ENCODE results near the gene C1GALT1.
"Not testable (repeated sequence)": the region's sequence is repeated elsewhere in the genome, so short reads cannot be mapped to it uniquely, and the experiment has no call there.

C1GALT1 gene

DNA sequence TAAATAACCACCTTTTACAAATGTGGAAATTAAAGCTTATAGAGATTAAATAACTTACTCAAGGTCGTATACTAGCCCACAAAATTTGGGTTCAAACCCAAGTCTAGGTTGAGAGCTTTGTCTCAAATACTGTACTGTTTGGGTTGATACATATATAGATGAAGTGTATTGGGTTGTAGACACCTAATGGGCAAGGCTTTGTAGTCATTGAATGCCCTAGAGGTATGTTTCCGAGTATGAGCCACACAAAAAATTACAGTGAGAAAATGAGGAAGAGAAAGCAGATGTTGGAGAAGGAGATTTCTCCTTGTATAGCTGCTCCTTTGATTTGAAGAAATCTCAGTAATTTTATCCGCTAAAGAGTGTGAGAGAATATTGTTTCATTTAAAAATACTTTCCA is 60.6 kb downstream of the C1GALT1 start:
- Histone ChIP-seq H3K27me3 (ENCODE audit: insufficient read depth, low read length) (no peaks in the 10 kb centered on the region), H3K9me3 (ENCODE audit: low read length) (no peaks in the 10 kb centered on the region), H3K36me3 (ENCODE audit: insufficient read depth, low read length) (peaks cover 27% of the 10 kb centered on the region), H2AFZ (ENCODE audit: low read depth, low read length) (no peak overlapping the region), H3K4me1 (ENCODE audit: insufficient read depth, low read length) (no peaks in the 10 kb centered on the region), H3K4me3 (ENCODE audit: low read length) (no peak overlapping the region)

DNA sequence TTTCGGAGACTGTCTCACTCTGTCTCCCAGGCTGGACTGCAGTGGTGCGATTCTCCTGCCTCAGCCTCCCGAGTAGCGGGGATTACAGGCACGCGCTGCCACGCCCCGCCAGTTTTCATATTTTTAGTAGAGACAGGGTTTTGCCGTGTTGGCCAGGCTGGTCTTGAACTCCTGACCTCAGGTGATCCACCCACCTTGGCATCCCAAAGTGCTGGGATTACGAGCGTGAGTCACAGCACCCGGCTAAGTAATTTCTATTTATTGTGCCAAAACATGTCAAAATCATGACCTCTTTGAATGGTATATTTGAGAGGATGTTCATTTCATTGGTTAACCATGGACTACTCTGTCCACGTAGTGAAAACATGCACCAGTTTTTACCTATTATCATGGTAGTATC is 62.9 kb downstream of the C1GALT1 start:
- not testable (repeated sequence) for H3K9me3 ChIP-seq (ENCODE audit: low read length); H3K4me1 ChIP-seq (ENCODE audit: insufficient read depth, low read length); H3K4me3 ChIP-seq (ENCODE audit: low read length); H2AFZ ChIP-seq (ENCODE audit: low read depth, low read length); H3K27me3 ChIP-seq (ENCODE audit: insufficient read depth, low read length)
- H3K36me3 ChIP-seq (ENCODE audit: insufficient read depth, low read length), result peaks cover 11% of the 10 kb centered on the region

GRCh38 chr7:7246223-7246622 is 63.9 kb downstream of the C1GALT1 start:
- Histone ChIP-seq H3K27me3 (ENCODE audit: insufficient read depth, low read length) (no peaks in the 10 kb centered on the region), H2AFZ (ENCODE audit: low read depth, low read length) (no peak overlapping the region), H3K36me3 (ENCODE audit: insufficient read depth, low read length) (peaks cover 8% of the 10 kb centered on the region), H3K4me3 (ENCODE audit: low read length) (no peak overlapping the region), H3K9me3 (ENCODE audit: low read length) (no peaks in the 10 kb centered on the region), H3K4me1 (ENCODE audit: insufficient read depth, low read length) (no peaks in the 10 kb centered on the region)

DNA sequence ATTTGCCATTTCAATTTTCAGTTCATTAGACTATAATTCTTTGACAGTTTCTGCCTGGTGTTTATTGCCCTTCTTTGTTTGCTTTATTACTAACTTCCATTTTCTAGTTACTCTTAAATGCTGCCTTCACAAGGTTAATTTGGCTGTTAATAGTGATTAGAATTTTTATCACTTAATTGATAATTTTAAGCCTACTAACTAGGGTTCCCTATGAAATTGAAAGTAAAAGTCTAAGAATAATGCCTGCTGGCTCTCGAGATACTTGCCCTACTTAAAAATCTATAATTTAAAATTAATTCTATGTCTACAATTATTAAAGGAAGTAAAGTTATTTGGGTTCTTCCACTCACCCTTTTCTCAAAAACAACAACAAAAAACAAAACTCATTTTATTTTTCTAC is 65.3 kb downstream of the C1GALT1 start:
- Histone ChIP-seq H3K27me3 (ENCODE audit: insufficient read depth, low read length) (no peaks in the 10 kb centered on the region), H2AFZ (ENCODE audit: low read depth, low read length) (no peak overlapping the region), H3K4me3 (ENCODE audit: low read length) (no peak overlapping the region), H3K4me1 (ENCODE audit: insufficient read depth, low read length) (no peaks in the 10 kb centered on the region), H3K9me3 (ENCODE audit: low read length) (no peaks in the 10 kb centered on the region), H3K36me3 (ENCODE audit: insufficient read depth, low read length) (peaks cover 10% of the 10 kb centered on the region)

- no peak overlapping the region for H3K4me3 ChIP-seq (ENCODE audit: low read length)
- H3K4me1 ChIP-seq (ENCODE audit: insufficient read depth, low read length), result peaks cover 4% of the 10 kb centered on the region
- no peaks in the 10 kb centered on the region for H3K27me3 ChIP-seq (ENCODE audit: insufficient read depth, low read length)
- H3K9me3 ChIP-seq (ENCODE audit: low read length), result no peaks in the 10 kb centered on the region
- H2AFZ ChIP-seq (ENCODE audit: low read depth, low read length), result no peak overlapping the region
- peaks cover 6% of the 10 kb centered on the region for H3K36me3 ChIP-seq (ENCODE audit: insufficient read depth, low read length)
These were observed 67.5 kb downstream of the C1GALT1 start for GRCh38 chr7:7249814-7250213.

DNA sequence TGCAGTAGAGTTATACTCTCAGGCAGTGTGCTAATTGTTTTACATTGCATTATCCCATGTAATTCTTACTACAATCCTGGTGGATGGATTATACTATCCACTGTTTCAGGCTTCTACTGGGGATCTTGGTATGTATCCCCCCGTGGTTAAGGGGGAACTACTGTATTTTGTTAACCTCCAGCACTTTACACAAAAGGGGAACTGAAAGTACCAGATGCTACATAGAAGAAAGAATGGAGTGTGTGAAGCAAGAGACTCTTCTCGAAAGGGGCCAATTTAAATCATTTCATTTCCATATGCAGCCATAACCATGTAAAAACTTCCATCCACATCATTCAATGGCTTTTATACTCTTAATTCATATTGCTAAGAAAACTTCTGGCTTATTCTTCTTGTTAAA is 69.4 kb downstream of the C1GALT1 start:
- Histone ChIP-seq H2AFZ (ENCODE audit: low read depth, low read length) (no peak overlapping the region), H3K4me1 (ENCODE audit: insufficient read depth, low read length) (peaks cover 6% of the 10 kb centered on the region), H3K27me3 (ENCODE audit: insufficient read depth, low read length) (no peaks in the 10 kb centered on the region)

GRCh38 chr7:7254319-7254718 is 72.0 kb downstream of the C1GALT1 start:
- no peak overlapping the region for H2AFZ ChIP-seq (ENCODE audit: low read depth, low read length)
- no peaks in the 10 kb centered on the region for H3K27me3 ChIP-seq (ENCODE audit: insufficient read depth, low read length)
- no peak overlapping the region for H3K4me3 ChIP-seq (ENCODE audit: low read length)
- H3K36me3 ChIP-seq (ENCODE audit: insufficient read depth, low read length), result peaks cover 10% of the 10 kb centered on the region
- H3K4me1 ChIP-seq (ENCODE audit: insufficient read depth, low read length), result peaks cover 6% of the 10 kb centered on the region
- H3K9me3 ChIP-seq (ENCODE audit: low read length), result peaks cover 2% of the 10 kb centered on the region

More for the DNA sequence above, 69.4 kb downstream of the C1GALT1 start:
- no peak overlapping the region for H3K4me3 ChIP-seq (ENCODE audit: low read length)
- peaks cover 6% of the 10 kb centered on the region for H3K36me3 ChIP-seq (ENCODE audit: insufficient read depth, low read length)
- no peaks in the 10 kb centered on the region for H3K9me3 ChIP-seq (ENCODE audit: low read length)

DNA sequence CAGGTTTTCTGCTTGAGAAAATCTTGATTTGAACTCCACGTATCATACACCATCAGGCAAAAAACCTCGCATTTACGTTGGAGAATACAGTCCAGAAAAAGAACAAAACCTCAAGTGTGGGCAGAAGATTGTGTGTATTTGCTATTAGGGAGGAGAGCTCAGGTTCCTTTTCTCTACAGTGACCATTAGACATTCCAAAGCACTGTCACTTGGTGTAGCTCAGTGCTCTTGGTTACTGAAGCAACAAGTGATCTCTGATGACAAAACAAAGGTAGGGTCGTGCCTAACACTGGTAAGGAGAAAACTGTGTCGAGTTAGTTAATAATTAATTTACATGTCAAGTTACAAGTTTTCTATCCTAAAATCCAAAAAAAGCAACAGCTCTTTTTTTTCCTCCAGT is 72.6 kb downstream of the C1GALT1 start:
- Histone ChIP-seq H3K36me3 (ENCODE audit: insufficient read depth, low read length) (peaks cover 10% of the 10 kb centered on the region), H2AFZ (ENCODE audit: low read depth, low read length) (no peak overlapping the region), H3K4me1 (ENCODE audit: insufficient read depth, low read length) (peaks cover 6% of the 10 kb centered on the region), H3K27me3 (ENCODE audit: insufficient read depth, low read length) (no peaks in the 10 kb centered on the region), H3K9me3 (ENCODE audit: low read length) (peaks cover 4% of the 10 kb centered on the region), H3K4me3 (ENCODE audit: low read length) (no peak overlapping the region)

GRCh38 chr7:7256731-7257274 is 74.5 kb downstream of the C1GALT1 start:
- Histone ChIP-seq H3K9me3 (ENCODE audit: low read length) (peaks cover 6% of the 10 kb centered on the region), H3K4me3 (ENCODE audit: low read length) (no peak overlapping the region), H3K27me3 (ENCODE audit: insufficient read depth, low read length) (no peaks in the 10 kb centered on the region), H3K4me1 (ENCODE audit: insufficient read depth, low read length) (peaks cover 6% of the 10 kb centered on the region), H2AFZ (ENCODE audit: low read depth, low read length) (no peak overlapping the region), H3K36me3 (ENCODE audit: insufficient read depth, low read length) (peaks cover 10% of the 10 kb centered on the region)

GRCh38 chr7:7257899-7258692 is 75.8 kb downstream of the C1GALT1 start:
- peaks cover 6% of the 10 kb centered on the region for H3K9me3 ChIP-seq (ENCODE audit: low read length)
- peaks cover 6% of the 10 kb centered on the region for H3K4me1 ChIP-seq (ENCODE audit: insufficient read depth, low read length)
- H3K36me3 ChIP-seq (ENCODE audit: insufficient read depth, low read length), result peaks cover 8% of the 10 kb centered on the region
- H3K4me3 ChIP-seq (ENCODE audit: low read length), result no peak overlapping the region
- no peaks in the 10 kb centered on the region for H3K27me3 ChIP-seq (ENCODE audit: insufficient read depth, low read length)
- H2AFZ ChIP-seq (ENCODE audit: low read depth, low read length), result no peak overlapping the region

DNA sequence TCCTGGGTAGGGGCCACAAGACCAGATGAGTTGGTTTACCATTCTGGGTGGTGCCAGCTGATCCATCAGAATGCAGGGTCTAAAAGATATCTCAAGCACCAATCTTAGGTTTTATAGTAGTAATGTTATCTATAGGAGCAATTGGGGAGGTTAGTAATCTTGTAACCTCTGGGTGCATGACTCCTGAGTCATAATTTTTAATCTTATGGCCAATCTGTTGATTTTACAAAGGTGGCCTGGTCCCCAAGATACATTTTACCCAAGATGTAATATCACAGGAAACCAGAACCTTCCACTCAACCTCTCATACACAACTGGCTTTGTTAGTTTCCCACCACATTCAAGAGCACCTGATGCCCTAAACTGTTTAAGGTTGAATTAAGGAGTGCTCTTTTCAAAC is 79.5 kb downstream of the C1GALT1 start:
- Histone ChIP-seq H2AFZ (ENCODE audit: low read depth, low read length) (no peak overlapping the region), H3K36me3 (ENCODE audit: insufficient read depth, low read length) (peaks cover 4% of the 10 kb centered on the region), H3K27me3 (ENCODE audit: insufficient read depth, low read length) (no peaks in the 10 kb centered on the region), H3K4me3 (ENCODE audit: low read length) (no peak overlapping the region), H3K9me3 (ENCODE audit: low read length) (peaks cover 7% of the 10 kb centered on the region), H3K4me1 (ENCODE audit: insufficient read depth, low read length) (peaks cover 13% of the 10 kb centered on the region)

GRCh38 chr7:7263297-7264230 is 81.2 kb downstream of the C1GALT1 start:
- no peaks in the 10 kb centered on the region for H3K27me3 ChIP-seq (ENCODE audit: insufficient read depth, low read length)
- H3K4me1 ChIP-seq (ENCODE audit: insufficient read depth, low read length), result peaks cover 30% of the 10 kb centered on the region
- no peak overlapping the region for H2AFZ ChIP-seq (ENCODE audit: low read depth, low read length)
- H3K36me3 ChIP-seq (ENCODE audit: insufficient read depth, low read length), result no peaks in the 10 kb centered on the region
- H3K9me3 ChIP-seq (ENCODE audit: low read length), result peaks cover 6% of the 10 kb centered on the region
- no peak overlapping the region for H3K4me3 ChIP-seq (ENCODE audit: low read length)

Measured in neuron (in vitro differentiated cells).